Gastroesophageal sphincter (tissue), 4 donors: ENCODE measurements around the gene TYW1. TPM values are rescaled to one million over a fixed set of nuclear protein-coding genes. Genes with fewer than 3 reads are reported as not detected.
"Not testable (repeated sequence)": the region's sequence is repeated elsewhere in the genome, so short reads cannot be mapped to it uniquely, and the experiment has no call there.

Experiments
- ATAC-seq: fragments of 150-250 bp; one replicate; pipeline ENCODE4 v1.9.1; 2016; ENCODE audit warnings: mild to moderate bottlenecking, moderate library complexity
- H3K27ac ChIP-seq, 4 donors: fragments of 200-600 bp; sonication (generic) in 3 of 4; 1 replicate in 3 of 4; 2 replicates in 1 of 4; pipeline ENCODE4 v1.5.1; 2016 to 2019
- H3K27me3 ChIP-seq: fragments of 200-600 bp; sonication (generic); one replicate; pipeline ENCODE4 v1.5.1; 2019
- H3K36me3 ChIP-seq, 2 donors: fragments of 200-600 bp; sonication (generic); one replicate each; pipeline ENCODE4 v1.5.1; 2019; ENCODE audit warnings: control low read depth in 1 of 2
- H3K4me1 ChIP-seq, 3 donors: fragments of 200-600 bp; sonication (generic); 1 replicate in 2 of 3; 2 replicates in 1 of 3; pipeline ENCODE4 v1.5.1; 2016 to 2019; ENCODE audit warnings: control low read depth in 2 of 3
- H3K4me3 ChIP-seq, 2 donors: fragments of 200-600 bp; sonication (generic); one replicate each; pipeline ENCODE4 v1.5.1; 2019; ENCODE audit warnings: mild to moderate bottlenecking in 1 of 2, moderate library complexity in 1 of 2
- H3K9me3 ChIP-seq, 3 donors: fragments of 200-600 bp; sonication (generic); one replicate each; pipeline ENCODE4 v1.5.1; 2017 to 2019; ENCODE audit warnings: control low read depth in 2 of 3
- WGBS, 2 donors: methylation state at CpG; one replicate each; pipeline ENCODE4 v1.1.5; 2018; ENCODE audit warnings: low coverage in 1 of 2; 5-methylcytosine and 5-hydroxymethylcytosine counted together
- total RNA-seq, 4 donors: library from RNA; depleted of rRNA; stranded (reverse); fragments of >200 nt; gene quantifications; one replicate each; pipeline ENCODE4 v1.1.0, GENCODE V29; 2016

The TYW1 gene
- total RNA-seq, 4 donors from 2014 or later, result 11.7 to 30.2 (median 14.6) TPM

DNA sequence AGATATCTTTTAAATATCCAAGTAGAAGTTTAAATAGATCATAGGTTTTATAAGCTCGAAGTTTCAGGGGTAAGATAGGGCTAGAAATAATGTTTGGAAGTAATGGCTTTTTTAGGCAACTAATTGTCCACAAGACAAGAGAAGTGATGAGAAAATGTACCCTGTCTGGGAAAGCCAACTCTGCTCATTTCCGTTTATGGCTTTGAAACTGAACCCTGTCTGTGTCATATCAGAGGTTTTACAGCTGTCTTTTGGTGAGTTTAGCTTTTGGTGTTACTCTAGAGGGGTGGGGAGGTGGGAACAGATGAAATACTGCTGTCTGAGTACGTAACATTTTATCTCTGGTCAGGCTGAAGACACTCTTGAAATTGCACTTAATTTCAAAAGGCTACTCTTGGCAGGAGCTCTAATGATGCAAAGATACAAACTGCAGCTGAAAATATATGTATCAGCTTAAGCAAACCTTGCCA, 189.1 kb downstream of the TYW1 start:
- not testable (repeated sequence) for H3K27me3 ChIP-seq, H3K9me3 ChIP-seq, H3K36me3 ChIP-seq, H3K4me3 ChIP-seq, H3K4me1 ChIP-seq
- peak overlapping the region in 2 of 4 donors; percentile 46 to 65 for H3K27ac ChIP-seq
- peak; percentile 83 for ATAC-seq
- 11 to 20% methylated on average over 1 to 2 of the region's 3 CpGs for WGBS, 2 donors

DNA sequence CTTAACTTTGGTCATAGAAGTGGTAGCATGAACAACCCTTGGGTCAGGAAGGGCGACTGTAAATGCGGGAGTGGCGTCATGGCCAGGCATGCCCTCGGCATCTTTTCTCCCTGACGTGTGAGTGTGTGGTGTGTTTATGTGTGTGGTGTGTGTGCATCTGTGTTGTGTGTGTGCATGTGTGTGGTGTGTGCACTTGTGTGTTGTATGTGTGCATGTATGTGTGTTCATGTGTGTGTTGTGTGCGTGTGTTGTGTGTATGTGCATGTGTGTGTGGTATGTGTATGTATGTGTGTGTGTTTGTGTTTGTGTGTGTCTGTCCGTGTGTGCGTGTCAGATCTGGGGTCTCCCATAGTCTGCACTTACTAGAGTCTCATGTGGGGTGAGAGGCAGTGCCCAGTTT, 192.5 kb downstream of the TYW1 start:
- ATAC-seq, H3K9me3 ChIP-seq, H3K27me3 ChIP-seq, H3K36me3 ChIP-seq, H3K27ac ChIP-seq, H3K4me1 ChIP-seq, H3K4me3 ChIP-seq: not testable (repeated sequence)
- no CpG with 5 or more reads among the region's 8 CpGs for WGBS, 2 donors

DNA sequence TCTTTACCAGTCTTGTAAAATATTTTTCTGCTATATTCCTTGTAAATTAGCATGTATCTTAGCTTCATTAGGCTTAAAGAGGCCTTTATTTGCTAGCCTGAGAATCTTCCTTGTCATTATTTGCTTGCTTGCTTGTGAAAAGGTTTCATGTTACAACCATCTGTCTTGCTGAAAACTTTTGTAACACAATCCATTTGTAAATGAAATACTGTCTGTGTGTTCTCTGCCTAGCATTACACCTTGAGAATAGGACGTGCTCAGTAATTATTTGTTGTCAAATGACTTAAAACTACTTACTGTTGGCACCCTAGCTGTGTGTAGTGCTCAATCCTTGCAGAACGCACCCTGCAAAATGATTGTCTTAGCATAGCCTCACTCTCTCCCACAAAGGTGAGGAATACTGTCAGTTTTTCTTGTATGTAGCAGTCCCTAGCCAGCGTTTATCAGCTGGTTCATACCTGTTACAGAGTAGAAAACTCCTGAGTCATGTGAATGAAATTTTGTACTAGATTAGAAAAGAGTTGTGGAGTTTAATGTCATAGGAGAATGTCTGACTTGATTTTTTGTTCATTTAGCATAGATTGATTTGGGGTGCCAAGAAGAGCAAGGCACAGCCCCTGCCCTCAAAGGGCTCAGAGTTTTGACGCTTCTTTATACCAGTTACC, 193.3 kb downstream of the TYW1 start:
- H3K4me1 ChIP-seq, H3K27ac ChIP-seq, ATAC-seq, H3K4me3 ChIP-seq, H3K9me3 ChIP-seq, H3K36me3 ChIP-seq, H3K27me3 ChIP-seq: not testable (repeated sequence)
- 46% methylated on average over 2 of the region's 4 CpGs; no CpG with 5 or more reads in 1 of the 2 donors for WGBS, 2 donors

DNA sequence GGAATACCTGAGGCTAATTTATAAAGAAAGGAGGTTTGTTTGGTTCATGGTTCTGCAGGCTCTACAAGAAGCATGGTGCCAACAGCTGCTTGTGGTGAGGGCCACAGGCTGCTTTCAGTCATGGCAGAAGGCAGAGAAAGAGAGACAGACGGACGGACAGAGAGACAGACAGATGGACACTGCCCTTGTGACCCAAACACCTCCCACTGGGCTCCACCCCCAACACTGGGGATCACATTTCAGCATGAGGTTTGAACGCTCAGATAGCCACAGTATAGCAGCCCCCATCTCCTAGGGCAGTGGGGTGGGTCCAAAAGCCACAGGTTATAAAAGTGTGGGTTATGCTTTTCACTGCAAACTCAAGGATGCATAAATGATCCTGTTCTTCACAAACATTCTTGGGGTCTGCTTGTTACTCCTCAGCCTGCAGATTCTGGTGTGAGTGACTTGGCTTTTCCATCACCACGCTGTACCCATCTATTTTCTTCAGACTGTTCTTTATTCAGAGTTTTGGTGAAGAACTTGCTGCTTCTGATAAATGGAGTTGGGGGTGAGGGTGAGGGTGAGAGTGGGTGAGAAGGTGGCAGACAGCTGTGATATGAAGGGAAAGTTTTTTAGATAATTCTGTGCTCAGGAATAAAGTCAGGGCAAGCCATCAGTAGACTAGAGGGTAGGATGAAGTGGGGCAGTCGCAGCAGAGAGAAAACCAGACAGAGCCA, 194.5 kb downstream of the TYW1 start:
- ATAC-seq, H3K27ac ChIP-seq, H3K36me3 ChIP-seq, H3K4me3 ChIP-seq, H3K4me1 ChIP-seq, H3K9me3 ChIP-seq, H3K27me3 ChIP-seq: not testable (repeated sequence)
- 92% methylated on average over 4 of the region's 5 CpGs; no CpG with 5 or more reads in 1 of the 2 donors for WGBS, 2 donors

DNA sequence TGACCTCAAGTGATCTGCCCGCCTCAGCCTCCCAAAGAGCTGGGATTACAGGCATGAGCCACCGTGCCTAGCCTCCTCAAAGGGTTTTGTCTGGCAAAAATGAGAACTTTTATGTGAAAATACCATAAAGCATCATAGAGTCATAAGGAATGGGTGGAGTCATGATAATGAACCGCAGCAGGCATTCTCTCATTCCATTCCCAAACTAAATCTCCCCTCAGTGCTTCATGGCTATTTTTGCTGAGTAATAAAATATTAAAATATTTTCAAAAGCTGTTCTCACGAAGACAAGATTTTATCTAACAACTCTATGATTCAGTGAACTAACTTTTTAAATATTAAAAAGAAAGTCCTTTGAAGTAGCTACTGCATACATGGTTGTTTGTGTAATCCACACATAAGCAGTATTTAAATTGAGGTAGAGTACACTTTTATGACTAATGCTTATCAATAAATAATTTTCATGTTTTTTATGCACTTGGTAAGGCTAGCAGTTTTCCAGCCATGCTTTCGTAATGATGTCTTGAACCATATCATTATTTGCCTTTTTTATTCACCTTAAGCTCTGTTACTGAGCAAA, 195.6 kb downstream of the TYW1 start:
- H3K36me3 ChIP-seq, result peaks cover 0 to 17% of the 10 kb centered on the region in 2 donors
- H3K27ac ChIP-seq, H3K4me3 ChIP-seq, ATAC-seq, H3K9me3 ChIP-seq, H3K27me3 ChIP-seq, H3K4me1 ChIP-seq: not testable (repeated sequence)
- WGBS, 2 donors, result 52 to 87% methylated on average over 3 to 4 of the region's 5 CpGs

DNA sequence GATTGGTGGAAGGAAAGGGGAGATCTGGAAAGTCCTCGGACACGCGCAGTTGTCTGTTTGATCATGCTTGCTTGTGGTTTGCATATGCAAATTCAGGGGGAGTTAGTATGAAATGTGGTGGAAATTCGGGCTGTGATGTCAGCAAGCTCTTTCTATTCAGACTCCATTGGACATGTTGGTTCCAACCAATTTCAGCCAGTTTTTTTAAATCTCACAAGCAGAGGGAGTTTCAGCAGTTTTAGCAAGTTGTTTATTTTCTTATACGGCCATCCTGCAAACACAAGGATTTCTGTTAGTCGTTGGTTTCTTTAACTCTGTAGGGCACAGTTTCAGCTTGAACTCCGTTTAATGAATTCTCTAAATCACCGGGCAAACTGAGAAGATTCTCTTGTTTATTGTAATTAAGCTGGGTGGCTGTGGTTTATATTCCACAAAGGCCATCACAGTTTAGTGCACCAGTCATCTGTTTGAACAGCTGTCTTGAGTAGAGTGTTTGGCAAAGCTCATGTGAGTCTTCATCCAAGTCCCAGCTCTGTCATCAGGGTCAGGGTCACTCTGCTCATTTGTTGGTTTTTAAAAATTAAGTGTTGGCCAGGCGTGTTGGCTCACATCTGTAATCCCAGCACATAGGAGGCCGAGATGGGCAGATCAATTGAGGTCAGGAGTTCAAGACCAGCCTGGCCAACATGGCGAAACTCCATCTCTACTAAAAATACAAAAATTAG, 196.4 kb downstream of the TYW1 start:
- not testable (repeated sequence) for H3K9me3 ChIP-seq, H3K4me3 ChIP-seq, H3K27me3 ChIP-seq, H3K4me1 ChIP-seq
- Histone ChIP-seq H3K36me3 (peaks cover 0 to 17% of the 10 kb centered on the region in 2 donors), H3K27ac (peak overlapping the region in 2 of 4 donors; percentile 37 to 40)
- WGBS, 2 donors, result 35 to 40% methylated on average over 7 to 11 of the region's 11 CpGs
- ATAC-seq, result peak; percentile 41

DNA sequence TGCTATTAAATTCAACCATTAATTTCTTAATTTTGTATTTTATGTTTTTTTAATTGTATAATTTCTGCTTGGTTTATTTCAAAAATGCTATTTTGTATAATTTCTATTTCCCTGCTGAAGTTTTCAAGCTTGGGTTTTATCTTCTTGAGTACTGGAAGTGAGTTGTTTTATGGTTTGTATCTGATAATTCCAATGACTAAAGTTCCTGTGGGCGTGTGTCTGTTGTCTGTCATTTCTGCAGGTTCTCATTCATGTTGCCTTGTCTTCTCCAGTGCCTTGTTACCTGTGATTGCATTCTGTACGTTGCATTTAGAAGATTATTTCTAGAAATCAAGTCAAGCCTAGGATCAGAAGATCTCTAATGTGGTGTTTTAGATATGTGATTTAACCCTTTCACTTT, 199.5 kb downstream of the TYW1 start:
- 83 to 95% methylated on average over 1 to 2 of the region's 2 CpGs for WGBS, 2 donors
- H3K9me3 ChIP-seq, H3K4me1 ChIP-seq, H3K4me3 ChIP-seq, ATAC-seq, H3K27me3 ChIP-seq, H3K27ac ChIP-seq: not testable (repeated sequence)
- peaks cover 0 to 23% of the 10 kb centered on the region in 2 donors for H3K36me3 ChIP-seq

DNA sequence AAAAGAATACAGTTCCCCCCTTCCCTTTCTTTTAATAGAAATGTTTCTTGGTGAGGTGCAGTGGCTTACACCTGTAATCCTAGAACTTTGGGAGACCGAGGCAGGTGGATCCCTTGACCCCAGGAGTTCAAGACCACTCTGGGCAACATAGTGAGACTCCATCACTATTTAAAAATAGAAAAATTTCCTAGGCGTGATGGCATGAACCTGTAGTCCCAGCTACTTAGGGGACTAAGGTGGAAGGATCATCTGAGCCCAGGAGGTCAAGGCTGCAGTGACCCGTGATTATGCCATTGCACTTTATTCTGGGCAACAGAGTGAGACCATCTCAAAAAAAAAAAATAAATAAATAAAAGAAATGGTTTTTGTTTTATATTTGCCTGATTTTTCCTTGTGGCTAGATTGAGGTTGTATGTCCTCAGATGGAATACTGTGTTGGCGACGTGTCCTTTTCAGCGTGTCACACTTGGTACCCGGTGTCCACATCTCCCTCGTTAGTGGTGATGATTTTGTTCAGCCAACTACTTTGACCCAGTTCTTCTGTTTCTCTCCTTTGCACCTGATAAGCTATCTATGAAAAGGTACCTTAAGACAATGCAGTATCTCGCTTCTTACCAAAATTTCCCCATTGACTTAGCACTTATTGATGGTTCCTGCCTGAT, 202.4 kb downstream of the TYW1 start:
- H3K9me3 ChIP-seq, H3K27ac ChIP-seq, H3K4me3 ChIP-seq, H3K27me3 ChIP-seq, ATAC-seq, H3K4me1 ChIP-seq: not testable (repeated sequence)
- whole genome bisulfite sequencing, 2 donors, result 95 to 98% methylated on average over 5 to 6 of the region's 9 CpGs
- H3K36me3 ChIP-seq, result peaks cover 0 to 23% of the 10 kb centered on the region in 2 donors

DNA sequence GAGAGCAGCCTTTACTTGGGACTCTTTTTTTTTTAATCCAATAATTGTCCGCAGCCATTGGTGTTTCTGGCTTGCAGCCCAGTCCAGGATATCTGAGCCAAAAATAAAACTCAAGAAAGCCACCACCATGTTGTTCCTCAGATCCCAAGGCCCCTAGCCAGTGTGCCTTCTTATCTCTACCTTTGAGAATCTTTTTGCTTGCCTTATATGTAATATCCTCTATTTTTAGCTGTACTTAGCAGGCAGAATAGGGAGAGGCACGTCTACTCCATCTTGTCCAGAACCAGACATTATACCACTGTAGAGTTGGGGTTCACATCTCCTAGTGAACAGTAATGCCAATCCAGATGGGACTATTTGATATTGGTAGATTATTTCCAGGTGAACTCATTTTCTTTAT, 209.1 kb downstream of the TYW1 start:
- not testable (repeated sequence) for H3K27me3 ChIP-seq, H3K4me3 ChIP-seq, ATAC-seq, H3K4me1 ChIP-seq, H3K9me3 ChIP-seq, H3K27ac ChIP-seq, H3K36me3 ChIP-seq
- WGBS, 2 donors, result 40 to 60% methylated on average over 1 of the region's 2 CpGs
